ENCODE measurements around the gene FAM13A. TPM values are rescaled to one million over a fixed set of nuclear protein-coding genes. Genes with fewer than 3 reads are reported as not detected.

FAM13A gene
- total and polyA plus RNA-seq, 2 donors (not counting 1 experiment from before 2014, with no cell fraction given), result 0.51 to 2.1 TPM

DNA sequence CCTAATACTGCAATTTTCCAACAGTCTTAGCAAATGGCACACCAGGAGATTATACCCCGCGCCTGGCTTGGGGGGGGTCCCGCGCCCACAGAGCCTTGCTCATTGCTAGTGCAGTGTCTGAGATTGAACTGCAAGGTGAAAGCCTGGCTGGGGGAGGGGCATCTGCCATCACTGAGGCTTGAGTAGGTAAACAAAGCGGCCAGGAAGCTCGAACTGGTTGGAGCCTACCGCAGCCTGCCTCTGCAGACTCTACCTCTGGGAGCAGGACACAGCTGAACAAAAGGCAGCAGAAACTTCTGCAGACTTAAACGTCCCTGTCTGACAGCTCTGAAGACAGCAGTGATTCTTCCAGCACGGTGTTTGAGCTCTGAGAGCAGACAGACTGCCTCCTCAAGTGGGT, 186.6 kb downstream of the FAM13A start:
- peaks cover 47% of the 10 kb centered on the region for H3K27me3 Mint-ChIP-seq
- intact Hi-C loops (cut with micrococcal nuclease), result no loop called here
- H3K9me3 Mint-ChIP-seq (ENCODE audit: insufficient read depth), result no peaks in the 10 kb centered on the region
- H3K4me2 ChIP-seq (replicated peaks; ENCODE audit: low read depth, low read length, poor library complexity, severe bottlenecking), result no peak overlapping the region
- H3K27ac ChIP-seq (ENCODE audit: low read length in 2 of 2), result no peak overlapping the region
- no peak overlapping the region for H3K9ac ChIP-seq (ENCODE audit: low read length)
- no peak overlapping the region for H2AFZ ChIP-seq (ENCODE audit: insufficient read depth, low read depth, low read length, poor library complexity, severe bottlenecking)
- no peaks in the 10 kb centered on the region for H3K36me3 ChIP-seq (replicated peaks in 1 of 2; ENCODE audit: control extremely low read depth in 1 of 2, control insufficient read depth in 1 of 2, extremely low read depth in 1 of 2, insufficient read depth in 2 of 2, low read length in 1 of 2)
- H3K9me3 ChIP-seq (ENCODE audit: control extremely low read depth in 1 of 3, control insufficient read depth in 2 of 3, insufficient read depth in 1 of 3, low read length in 2 of 3), result no peaks in the 10 kb centered on the region
- H4K20me1 ChIP-seq (ENCODE audit: control insufficient read depth, insufficient read depth, low read length, poor library complexity, severe bottlenecking), result no peaks in the 10 kb centered on the region
- peaks cover 0 to 2% (median 0%) of the 10 kb centered on the region in 4 experiments for H3K27me3 ChIP-seq (replicated peaks in 1 of 4; ENCODE audit: control extremely low read depth in 1 of 4, control insufficient read depth in 3 of 4, insufficient read depth in 4 of 4, low read length in 3 of 4)
- WGBS (ENCODE audit: insufficient coverage), result 96% methylated on average over 9 of the region's 9 CpGs
- TF ChIP-seq, protein P1, sequence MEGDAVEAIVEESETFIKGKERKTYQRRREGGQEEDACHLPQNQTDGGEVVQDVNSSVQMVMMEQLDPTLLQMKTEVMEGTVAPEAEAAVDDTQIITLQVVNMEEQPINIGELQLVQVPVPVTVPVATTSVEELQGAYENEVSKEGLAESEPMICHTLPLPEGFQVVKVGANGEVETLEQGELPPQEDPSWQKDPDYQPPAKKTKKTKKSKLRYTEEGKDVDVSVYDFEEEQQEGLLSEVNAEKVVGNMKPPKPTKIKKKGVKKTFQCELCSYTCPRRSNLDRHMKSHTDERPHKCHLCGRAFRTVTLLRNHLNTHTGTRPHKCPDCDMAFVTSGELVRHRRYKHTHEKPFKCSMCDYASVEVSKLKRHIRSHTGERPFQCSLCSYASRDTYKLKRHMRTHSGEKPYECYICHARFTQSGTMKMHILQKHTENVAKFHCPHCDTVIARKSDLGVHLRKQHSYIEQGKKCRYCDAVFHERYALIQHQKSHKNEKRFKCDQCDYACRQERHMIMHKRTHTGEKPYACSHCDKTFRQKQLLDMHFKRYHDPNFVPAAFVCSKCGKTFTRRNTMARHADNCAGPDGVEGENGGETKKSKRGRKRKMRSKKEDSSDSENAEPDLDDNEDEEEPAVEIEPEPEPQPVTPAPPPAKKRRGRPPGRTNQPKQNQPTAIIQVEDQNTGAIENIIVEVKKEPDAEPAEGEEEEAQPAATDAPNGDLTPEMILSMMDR (IDR thresholded peaks at IDR 0.05), result no peak
- TF ChIP-seq EZH2 (IDR thresholded peaks at IDR 0.05; ENCODE audit: borderline replicate concordance, insufficient read depth, low read depth, low read length, poor library complexity, severe bottlenecking), result no peak
- ChIA-PET CTCF (no interaction called here), POLR2A (no interaction called here)
- no peaks in the 10 kb centered on the region for H3K4me1 Mint-ChIP-seq
- H3K4me3 ChIP-seq (ENCODE audit: control extremely low read depth in 1 of 5, extremely low read depth in 1 of 5, insufficient read depth in 1 of 5, low read depth in 2 of 5, low read length in 4 of 5), result no peak overlapping the region
- DNase-seq, result no peak
- H3K79me2 ChIP-seq (ENCODE audit: control insufficient read depth, insufficient read depth, low read length), result no peaks in the 10 kb centered on the region
- no peaks in the 10 kb centered on the region for H3K4me1 ChIP-seq (ENCODE audit: control insufficient read depth in 2 of 2, insufficient read depth in 2 of 2, low read length in 2 of 2)
- H3K27ac Mint-ChIP-seq, result no peak overlapping the region
- no peak overlapping the region for H3K4me3 Mint-ChIP-seq
- ATAC-seq (ENCODE audit: low read depth), result no peak

DNA sequence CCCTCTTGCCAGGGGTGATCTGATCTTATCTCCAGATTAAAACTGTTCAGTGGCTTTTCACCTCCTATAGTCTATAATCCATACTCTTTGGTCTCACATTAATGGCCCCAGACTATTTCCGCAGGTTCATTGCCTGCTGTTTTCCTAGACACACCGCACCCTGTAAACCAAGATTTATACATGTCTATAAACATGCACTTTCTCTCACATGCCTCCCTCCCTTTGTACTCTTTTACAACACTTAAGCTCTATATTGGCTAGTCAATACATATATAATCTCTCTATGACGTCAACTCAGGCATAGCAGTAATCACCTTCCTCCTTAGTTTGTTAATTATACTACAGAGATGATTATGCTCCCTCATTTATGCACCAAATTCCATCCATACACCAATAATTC, 188.5 kb downstream of the FAM13A start:
- ATAC-seq (ENCODE audit: low read depth) (no peak), DNase-seq (no peak)
- 100% methylated on average over 1 of the region's 3 CpGs for WGBS (ENCODE audit: insufficient coverage)
- Mint-ChIP-seq H3K4me3 (no peak overlapping the region), H3K27me3 (peaks cover 47% of the 10 kb centered on the region), H3K9me3 (ENCODE audit: insufficient read depth) (no peaks in the 10 kb centered on the region), H3K27ac (no peak overlapping the region), H3K4me1 (no peaks in the 10 kb centered on the region)
- no peaks in the 10 kb centered on the region for H3K36me3 ChIP-seq (replicated peaks in 1 of 2; ENCODE audit: control extremely low read depth in 1 of 2, control insufficient read depth in 1 of 2, extremely low read depth in 1 of 2, insufficient read depth in 2 of 2, low read length in 1 of 2)
- TF ChIP-seq, protein P1 (IDR thresholded peaks at IDR 0.05), result no peak
- TF ChIP-seq EZH2 (IDR thresholded peaks at IDR 0.05; ENCODE audit: borderline replicate concordance, insufficient read depth, low read depth, low read length, poor library complexity, severe bottlenecking), result no peak
- H3K4me1 ChIP-seq (ENCODE audit: control insufficient read depth in 2 of 2, insufficient read depth in 2 of 2, low read length in 2 of 2), result no peaks in the 10 kb centered on the region
- intact Hi-C loops (cut with micrococcal nuclease), result no loop called here
- H2AFZ ChIP-seq (ENCODE audit: insufficient read depth, low read depth, low read length, poor library complexity, severe bottlenecking), result no peak overlapping the region
- ChIA-PET CTCF (no interaction called here), POLR2A (no interaction called here)
- no peaks in the 10 kb centered on the region for H4K20me1 ChIP-seq (ENCODE audit: control insufficient read depth, insufficient read depth, low read length, poor library complexity, severe bottlenecking)
- H3K4me2 ChIP-seq (replicated peaks; ENCODE audit: low read depth, low read length, poor library complexity, severe bottlenecking), result no peak overlapping the region
- no peaks in the 10 kb centered on the region for H3K9me3 ChIP-seq (ENCODE audit: control extremely low read depth in 1 of 3, control insufficient read depth in 2 of 3, insufficient read depth in 1 of 3, low read length in 2 of 3)
- H3K27me3 ChIP-seq (replicated peaks in 1 of 4; ENCODE audit: control extremely low read depth in 1 of 4, control insufficient read depth in 3 of 4, insufficient read depth in 4 of 4, low read length in 3 of 4), result peaks cover 0 to 2% (median 0%) of the 10 kb centered on the region in 4 experiments
- H3K9ac ChIP-seq (ENCODE audit: low read length), result no peak overlapping the region
- no peaks in the 10 kb centered on the region for H3K79me2 ChIP-seq (ENCODE audit: control insufficient read depth, insufficient read depth, low read length)
- no peak overlapping the region for H3K27ac ChIP-seq (ENCODE audit: low read length in 2 of 2)
- H3K4me3 ChIP-seq (ENCODE audit: control extremely low read depth in 1 of 5, extremely low read depth in 1 of 5, insufficient read depth in 1 of 5, low read depth in 2 of 5, low read length in 4 of 5), result no peak overlapping the region
